Kidney capillary endothelial cell (primary cell): ENCODE measurements around the gene SPSB3.
A peak's percentile ranks its signal among the peaks of the same experiment; 100 is the strongest.

Experiments
- DNase-seq: peaks from one replicate; pipeline ENCODE4 v3.0.0-alpha.2; 2018; ENCODE audit warnings: low spot score

SPSB3 gene

DNA sequence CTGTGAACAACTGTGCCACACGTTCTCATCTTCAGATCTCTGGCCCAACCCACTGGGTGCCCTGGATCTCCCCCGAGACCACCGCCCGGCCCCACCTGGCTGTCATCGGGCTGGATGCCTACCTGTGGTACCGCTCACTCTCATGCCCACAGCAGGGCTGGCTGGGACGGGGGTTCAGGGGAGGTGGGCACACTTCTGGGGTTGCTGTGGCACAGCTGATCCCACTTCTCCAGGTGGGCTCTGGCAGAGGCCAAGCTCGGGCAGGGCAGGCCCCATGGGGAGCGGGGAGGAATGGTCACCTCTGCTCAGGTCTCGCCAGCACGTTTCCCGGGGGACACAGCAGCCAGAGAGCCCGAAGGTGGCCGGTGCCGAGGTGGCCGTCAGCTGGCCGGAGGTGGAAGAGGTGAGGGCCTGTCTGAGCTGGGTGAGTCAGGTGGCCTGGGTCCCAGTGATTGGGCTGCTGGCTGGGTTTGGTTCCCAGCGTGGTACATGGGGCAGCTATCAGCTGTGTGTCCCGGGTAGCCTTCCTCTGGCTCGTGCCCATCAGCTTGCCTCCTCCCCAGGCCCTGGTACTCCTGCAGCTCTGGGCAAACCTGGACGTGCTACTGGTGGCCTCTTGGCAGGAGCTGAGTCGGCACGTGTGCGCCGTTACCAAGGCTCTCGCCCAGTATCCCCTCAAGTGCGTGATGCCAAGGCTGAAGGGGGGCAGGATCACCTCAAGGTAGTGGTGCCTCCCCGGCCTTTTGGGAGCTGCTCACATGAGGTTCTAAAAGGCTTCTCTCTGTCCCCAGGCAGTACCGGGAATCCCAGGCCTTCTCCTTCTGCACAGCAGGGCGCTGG, 7.1 kb downstream of the SPSB3 start:
- no peak for DNase-seq

DNA sequence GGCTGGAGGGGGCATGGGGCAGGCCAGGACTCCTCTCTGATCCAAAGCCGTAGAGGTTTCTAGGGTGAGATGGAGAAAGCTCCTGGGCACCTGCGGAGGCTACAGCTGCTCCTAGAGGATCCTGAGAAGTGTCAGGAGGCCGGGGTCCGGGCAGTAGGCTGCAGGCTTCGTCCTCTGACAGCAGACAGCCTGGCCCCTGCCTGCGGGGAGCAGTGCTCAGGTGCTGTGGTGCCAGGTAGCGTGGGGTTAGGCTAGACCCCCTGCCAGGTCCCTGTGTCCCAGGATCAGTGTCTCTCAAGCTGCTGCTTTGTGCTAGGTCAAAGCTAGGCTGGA, 8.0 kb downstream of the SPSB3 start:
- no peak for DNase-seq

DNA sequence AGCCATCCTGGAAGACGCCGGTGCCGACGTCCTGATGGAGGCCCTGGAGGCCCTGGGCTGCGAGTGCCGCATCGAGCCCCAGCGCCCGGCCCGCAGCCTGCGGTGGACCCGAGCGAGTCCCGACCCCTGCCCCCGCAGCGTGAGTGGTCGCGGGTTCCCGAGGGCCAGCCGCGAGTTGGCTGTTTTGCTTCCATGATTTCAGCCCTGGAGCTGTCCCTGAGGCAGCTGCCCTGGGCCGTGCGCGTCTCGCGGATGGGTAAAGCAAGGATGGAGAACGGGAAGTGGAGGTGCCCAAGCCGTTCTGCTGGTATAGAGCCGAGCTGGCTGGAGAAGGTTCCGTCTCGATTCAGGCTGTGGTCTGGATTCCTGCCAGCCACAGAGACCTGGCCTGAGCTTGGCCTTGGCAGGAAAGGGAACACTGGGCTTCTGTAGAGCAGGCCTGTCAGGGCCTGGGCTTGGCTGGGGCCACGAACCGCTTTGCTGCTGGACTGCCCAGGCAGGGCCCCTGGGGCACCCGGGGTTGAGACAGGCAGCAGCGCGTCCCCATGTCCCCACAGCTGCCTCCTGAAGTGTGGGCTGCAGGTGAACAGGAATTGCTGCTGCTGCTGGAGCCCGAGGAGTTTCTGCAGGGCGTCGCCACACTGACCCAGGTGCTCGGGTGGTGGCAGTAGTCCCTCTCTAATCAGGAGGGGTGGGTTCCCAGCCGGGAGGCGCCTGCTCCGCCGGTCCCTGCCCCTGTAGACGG, 8.5 kb downstream of the SPSB3 start:
- no peak for DNase-seq

DNA sequence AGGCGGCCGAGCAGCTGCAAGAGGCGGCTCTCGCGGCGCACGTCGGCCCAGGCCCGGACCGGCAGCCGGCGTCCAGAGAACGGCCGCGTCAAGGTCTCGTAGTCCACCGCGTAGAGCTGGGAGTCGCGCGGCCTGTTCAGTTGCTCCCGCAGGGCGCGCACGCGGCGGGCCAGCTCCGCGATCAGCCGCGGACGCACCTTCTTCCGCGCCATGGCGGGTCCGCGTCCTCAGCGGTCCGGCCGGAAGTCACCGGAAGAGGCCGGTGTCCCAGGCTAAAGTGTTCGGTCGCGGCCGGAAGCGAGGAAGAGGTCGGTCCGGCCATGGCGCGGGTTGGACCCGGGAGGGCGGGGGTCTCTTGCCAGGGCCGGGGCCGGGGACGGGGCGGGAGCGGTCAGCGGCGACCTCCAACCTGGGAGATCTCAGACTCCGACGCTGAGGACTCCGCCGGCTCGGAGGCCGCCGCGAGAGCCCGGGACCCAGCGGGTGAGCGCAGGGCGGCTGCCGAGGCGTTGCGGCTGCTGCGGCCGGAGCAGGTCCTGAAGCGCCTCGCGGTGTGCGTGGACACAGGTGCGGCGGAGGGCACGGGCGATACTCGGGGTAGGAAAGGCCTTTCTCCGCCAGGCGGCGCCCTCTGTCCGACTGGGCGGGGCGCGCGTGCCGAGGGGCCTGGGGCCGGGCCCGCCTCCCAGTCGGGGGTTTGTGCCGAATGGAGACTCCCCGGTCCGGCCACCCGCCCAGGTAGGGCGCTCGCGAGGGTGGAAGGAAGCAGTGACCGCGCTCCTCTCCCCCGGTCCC, 9.3 kb downstream of the SPSB3 start, which contains the start of gene MRPS34:
Gene MRPS34, minus strand, starts transcription at position 227 of the 795 bp plus-strand sequence. Its CDS starts 15 bp downstream, at position 212.
- peak; percentile 76 for DNase-seq

DNA sequence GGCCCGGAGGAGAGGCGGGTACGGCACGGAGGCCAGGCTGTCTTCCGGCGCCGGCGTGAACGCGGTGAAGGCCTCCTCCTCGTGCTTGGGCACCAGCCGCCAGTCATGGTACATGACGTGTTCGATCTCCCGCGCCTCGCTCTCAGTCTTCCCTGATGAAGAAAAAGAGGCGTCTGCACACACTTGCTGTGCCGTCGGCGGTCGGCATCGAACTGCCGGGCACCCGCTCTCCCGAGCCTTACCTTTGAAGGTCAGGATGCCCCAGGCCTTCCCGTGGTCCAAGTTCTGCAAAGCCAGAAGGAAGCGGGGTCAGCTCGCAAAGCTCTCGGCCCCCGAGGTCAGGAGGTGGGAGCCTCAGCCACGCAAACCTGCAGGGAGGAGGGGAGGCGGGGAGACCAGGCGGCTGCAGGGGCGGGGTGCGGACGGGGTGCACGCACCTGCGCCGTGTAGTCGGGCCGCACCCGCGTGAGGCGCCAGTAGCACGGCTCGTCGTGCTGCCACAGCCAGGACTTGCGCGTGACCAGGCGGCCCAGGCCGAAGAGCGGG, 9.9 kb downstream of the SPSB3 start, which contains the start of gene EME2:
Gene EME2, plus strand, starts transcription at position 449 of the 546 bp plus-strand sequence. CDS start 418 bp downstream, outside the sequence.
- DNase-seq, result no peak

DNA sequence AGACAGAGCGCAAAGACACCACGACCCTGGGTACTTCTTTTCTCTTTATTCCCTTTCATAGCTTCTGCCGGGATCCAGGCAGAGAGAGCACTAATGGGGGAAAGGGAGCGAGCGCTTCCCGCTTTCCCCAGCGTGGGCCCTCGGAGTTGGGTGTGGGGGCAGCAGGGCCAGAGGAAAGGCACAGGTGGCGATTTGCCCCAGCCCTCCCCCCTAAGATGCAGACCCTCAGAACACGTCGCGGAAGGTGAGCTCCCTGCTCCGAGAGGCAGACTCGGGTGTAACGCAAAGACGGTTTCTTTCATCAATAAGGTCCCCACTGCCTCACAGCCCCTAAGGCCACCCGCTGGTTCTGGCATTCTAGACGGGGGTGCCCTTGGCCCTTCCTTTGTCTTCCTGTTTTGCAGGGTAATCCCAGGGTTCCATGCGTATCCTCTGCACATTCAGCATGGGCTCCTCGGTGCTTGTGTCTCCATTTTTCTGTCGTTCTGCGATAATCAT, 10.5 kb downstream of the SPSB3 start:
- no peak for DNase-seq

DNA sequence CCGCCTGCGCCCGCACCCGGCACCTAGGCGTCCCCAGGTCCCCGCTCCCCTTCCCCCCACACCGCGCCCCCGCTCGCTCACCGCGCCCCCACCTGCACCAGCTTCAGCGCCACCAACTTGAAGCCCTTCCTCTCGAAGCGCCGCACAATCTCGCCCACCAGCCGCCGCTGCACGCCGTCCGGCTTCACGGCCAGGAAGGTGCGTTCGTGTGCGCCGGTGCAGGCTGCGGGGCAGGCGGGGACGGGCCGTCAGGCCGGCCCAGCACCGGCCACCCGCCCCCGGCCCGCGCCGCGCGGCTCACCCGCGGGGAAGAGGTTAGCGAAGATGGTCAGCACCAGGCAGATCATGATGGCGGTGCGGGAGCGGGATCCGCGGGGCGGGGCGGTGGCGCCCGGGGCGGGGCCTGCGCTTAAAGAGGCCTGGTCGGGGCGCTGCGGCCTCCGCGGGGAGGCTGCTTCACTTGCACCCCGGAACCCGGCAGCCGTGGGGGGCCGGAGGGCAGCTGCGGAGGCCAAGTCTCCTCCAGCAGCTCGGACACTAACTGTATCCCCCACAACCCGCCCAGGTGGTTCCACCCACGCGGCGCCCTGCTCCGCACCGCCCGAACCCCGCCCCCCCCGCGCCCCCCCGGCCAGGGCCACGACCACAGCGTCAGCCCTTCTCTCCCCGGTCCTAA, 11.0 kb downstream of the SPSB3 start, which contains the start of gene NME3:
Gene NME3, minus strand, starts transcription at position 356 of the 676 bp plus-strand sequence. Its CDS starts 9 bp downstream, at position 347.
- no peak for DNase-seq

DNA sequence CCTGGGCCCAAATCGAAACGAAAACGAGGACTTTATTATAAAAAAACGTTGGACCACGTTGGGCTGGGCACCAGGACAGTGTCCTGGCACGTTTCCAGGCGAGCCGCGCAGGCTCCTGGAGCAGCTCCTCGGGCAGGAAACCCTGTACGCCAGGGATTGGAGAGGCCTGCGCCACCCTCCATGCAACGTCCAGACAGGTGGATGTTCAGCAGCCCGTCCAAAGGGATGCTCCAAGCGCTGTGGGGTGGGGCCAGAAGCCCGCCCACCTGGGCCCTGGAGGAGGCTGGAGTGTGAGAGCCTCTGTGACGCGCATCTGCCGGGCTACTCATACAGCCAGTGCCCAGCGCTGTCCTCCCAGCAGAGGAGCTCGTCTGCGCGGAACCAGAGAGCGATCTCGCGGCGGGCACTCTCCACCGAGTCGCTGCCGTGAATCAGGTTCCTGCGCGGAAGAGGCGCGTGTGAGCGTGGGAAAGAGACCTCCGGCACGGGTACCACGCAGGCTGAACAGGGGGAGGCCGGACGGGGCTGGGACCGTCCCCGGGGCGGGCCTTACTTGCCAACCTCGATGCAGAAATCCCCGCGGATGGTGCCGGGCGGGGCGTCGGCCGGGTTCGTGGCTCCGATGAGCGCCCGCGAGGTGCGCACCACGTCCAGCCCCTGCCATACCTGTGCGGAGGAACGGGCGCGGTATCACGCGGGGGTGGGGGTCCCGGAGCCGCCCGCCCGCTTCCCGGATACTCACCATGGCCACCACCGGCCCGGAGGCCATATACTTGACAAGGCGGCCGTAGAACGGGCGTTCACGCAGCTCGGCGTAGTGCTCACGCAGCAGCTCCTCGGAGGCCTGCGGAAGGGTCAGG, 11.8 kb downstream of the SPSB3 start:
- DNase-seq, result no peak

DNA sequence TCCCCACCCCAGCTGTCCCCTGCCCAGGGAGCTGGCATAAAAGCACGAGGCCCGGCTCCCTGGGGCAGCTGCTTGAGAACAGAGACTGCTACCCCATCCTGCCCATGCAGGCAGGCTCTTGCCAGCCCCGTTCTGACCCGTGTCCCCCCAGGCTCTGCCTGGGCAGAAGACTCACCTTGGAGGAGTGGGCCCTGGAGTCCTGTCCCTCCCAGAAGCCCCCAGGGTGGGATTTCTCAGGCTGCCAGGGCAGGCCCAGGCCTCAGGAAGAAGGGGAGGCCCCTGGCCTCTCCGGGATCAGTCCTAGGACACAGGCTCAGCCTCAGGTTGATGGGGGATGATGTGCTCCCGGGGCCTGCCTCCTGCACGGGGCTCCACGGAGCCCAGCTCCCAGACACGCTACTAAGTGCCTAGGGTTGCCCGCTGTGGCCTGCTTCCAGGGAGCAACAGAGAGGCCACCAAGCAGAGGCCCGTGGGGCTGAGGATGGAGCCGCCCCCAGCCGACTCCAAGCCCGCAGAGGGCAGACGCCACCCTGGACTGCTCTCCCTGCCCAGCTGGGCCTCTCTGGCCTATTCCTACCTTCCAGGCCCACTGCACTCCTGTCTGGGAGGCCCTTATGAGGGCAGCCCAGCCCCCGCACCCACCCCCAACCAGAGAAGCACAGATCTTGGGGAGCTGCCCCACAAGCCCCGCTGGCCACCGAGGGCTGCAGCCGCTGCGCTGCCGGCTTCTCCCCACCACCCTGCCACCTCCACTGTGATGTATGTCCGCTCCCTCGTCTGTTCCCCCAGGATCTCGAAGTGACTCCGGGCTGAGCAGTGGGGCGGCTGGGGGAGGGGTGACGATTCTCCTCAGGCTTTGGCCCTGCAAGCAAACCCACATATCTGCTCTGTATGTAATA, 12.7 kb downstream of the SPSB3 start:
- DNase-seq, result no peak

DNA sequence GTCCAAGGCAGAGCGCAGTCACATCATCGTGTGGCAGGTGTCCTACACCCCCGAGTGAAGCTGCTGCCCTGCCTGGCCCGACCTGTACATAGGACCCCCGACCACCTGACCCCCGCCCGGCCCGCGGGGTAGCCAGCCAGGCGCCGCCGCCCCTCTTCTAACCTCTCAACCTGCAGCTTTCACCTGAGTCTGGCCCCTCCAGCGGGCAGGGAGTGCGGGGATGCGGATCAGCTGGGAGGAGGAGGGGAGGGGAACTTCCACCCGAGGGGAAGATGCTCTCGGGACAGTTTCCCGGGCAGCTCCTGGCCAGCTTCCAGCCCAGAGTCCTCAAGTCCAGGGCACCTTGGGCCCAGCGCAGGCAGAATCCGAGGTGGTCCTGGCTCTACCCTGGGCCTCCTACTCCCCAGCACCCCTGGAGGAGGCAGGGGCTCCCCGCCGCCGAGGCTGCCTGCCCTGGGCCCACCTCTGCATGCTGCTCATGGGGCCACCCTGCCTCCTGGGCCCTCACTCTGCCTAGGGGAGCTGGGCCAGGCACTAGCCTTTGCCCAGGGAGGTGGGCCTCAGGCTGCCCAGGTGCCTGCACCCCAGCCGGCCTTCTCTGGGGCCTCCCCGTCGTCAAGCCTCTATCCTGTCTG, 13.5 kb downstream of the SPSB3 start:
- DNase-seq, result no peak

DNA sequence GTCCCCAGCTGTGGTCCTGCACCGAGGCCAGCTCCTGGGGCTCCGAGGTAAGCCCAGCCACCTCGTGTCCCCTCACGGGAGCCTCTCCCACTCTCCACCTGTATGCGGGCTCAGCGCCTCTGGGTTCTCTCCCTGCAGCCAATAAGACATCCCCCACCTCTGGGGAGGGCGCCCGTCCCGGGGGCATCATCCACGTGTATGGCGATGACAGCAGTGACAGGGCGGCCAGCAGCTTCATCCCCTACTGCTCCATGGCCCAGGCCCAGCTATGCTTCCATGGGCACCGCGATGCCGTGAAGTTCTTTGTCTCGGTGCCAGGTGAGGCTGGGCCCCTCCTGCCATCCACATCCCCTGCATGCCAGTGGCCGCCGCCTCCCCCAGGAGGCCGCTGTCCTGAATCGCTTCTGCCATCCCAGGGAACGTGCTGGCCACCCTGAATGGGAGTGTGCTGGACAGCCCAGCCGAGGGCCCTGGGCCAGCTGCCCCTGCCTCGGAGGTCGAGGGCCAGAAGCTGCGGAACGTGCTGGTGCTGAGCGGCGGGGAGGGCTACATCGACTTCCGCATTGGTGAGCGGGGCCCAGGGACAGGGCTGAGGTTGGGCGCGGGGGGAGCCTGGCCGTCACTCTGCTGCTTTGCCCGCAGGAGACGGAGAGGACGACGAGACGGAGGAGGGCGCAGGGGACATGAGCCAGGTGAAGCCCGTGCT, 14.2 kb downstream of the SPSB3 start:
- DNase-seq, result no peak

DNA sequence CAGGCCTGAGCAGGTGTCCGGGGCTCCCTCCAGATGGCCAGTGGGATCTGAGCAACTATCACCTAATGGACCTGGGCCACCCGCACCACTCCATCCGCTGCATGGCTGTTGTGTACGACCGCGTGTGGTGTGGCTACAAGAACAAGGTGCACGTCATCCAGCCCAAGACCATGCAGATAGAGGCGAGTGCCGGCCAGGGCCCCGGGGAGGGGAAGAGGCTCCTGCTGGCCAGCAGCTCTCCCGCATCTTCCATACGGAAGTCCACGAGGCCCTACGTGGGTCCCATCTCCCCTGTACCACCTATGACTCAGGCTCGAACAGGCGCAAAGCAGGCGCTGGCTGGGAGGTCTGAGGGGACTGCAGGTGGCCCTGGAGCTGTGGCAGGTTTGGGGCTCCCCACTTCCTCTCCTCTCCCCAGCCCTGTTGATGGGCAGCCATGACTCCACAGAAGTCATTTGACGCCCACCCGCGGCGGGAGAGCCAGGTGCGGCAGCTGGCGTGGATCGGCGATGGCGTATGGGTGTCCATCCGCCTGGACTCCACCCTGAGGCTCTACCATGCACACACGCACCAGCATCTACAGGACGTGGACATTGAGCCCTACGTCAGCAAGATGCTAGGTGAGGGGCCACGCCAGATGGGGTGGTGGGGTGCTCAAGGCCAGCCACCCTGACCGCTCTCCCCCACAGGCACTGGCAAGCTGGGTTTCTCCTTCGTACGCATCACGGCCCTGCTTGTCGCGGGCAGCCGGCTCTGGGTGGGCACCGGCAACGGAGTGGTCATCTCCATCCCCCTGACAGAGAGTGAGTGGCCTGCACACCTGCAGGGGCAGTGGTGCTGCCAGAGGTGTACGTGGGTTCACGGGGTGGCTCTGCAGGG, 15.0 kb downstream of the SPSB3 start:
- no peak for DNase-seq

DNA sequence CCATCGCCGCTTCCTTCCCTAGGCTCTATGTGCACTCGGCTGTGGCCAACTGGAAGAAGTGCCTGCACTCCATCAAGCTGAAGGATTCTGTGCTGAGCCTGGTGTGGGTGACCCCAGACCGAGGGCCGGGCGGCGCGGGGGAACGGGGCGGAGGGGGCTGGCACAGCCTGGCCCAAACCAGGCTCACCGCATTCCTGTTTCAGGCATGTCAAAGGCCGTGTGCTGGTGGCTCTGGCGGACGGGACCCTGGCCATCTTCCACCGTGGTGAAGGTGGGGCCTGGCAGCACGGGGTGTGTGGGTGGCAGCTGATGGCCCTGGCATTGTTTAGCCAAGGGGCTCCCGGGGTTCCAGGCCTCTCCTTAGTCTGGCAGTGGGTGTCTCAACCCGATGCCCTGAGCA, 15.7 kb downstream of the SPSB3 start:
- DNase-seq, result no peak

DNA sequence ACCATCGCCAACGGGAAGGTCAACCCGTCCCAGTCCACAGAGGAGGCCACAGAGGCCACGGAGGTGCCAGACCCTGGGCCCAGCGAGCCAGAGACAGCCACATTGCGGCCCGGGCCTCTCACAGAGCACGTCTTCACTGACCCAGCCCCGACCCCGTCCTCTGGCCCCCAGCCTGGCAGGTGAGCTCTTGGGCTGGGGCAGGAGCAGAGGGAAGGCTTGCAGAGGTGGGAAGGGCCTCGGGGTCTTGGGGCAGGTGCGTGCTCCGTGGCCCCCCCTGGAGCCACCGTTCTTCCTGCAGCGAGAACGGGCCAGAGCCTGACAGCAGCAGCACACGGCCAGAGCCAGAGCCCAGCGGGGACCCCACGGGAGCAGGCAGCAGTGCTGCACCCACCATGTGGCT, 16.1 kb downstream of the SPSB3 start:
- DNase-seq, result no peak

DNA sequence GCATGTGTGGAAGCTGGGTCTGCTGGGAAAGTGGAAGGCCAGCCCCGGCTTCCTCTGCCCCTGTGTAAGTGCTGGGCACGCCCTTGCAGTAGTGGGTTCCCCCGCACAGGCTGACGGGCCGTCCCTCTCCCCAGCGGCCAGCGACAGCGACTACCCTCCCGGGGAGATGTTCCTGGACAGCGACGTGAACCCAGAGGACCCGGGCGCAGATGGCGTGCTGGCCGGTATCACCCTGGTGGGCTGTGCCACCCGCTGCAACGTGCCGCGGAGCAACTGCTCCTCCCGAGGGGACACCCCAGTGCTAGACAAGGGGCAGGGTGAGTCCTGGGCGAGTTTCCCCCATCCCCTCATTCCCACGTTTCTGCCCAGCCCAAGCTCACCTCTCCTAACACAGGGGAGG, 16.5 kb downstream of the SPSB3 start:
- DNase-seq, result no peak

DNA sequence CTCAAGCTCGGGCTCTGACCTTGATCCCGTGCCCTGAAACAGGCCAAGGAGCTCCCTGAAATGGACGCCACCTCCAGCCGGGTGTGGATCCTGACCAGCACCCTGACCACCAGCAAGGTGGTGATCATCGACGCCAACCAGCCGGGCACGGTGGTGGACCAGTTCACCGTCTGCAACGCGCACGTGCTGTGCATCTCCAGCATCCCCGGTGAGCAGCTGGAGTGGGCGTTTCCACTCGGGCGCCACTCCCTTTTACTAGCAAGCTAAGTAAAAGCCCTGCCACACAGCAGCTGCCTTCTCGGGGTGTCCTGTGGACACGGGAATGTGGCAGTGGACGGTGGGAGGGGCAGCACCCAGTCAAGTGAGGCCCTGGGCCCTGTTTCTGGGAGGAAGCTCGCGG, 17.4 kb downstream of the SPSB3 start:
- no peak for DNase-seq
